H1 (cell line): Measurements from ENCODE around the gene ABHD12B. TPM values are rescaled to one million over a fixed set of nuclear protein-coding genes. Genes with fewer than 3 reads are reported as not detected.

ENCODE experiments used
- CTCF ChIA-PET: fragments of 300-600 bp; sonication (Branson Sonifier 250); formaldehyde crosslinking; loops from one replicate; lab custom pipeline; 2021; ENCODE audit not compliant: partially characterized antibody; lab: Charles Lee
- POLR2A ChIA-PET: fragments of 300-600 bp; sonication (Branson Sonifier 250); formaldehyde crosslinking; loops from one replicate; lab custom pipeline; 2021; ENCODE audit warnings: inconsistent platforms; ENCODE audit not compliant: partially characterized antibody; lab: Charles Lee
- DNase-seq, 2 experiments: peaks; one replicate each; pipeline versions ENCODE4 v3.0.0 to v3.0.0-alpha.2; 2010 to 2022; ENCODE audit warnings: low spot score in 2 of 2, low read depth in 1 of 2, mixed read lengths in 1 of 2
- FAIRE-seq: peaks from 2 replicates; lab custom pipeline; 2011; peaks lifted over from hg19 to GRCh38; lab: Jason Lieb, UNC
- H2AFZ ChIP-seq: 2 replicates; pipeline ENCODE4 v1.8.1; 2012; ENCODE audit warnings: low read length, inconsistent platforms
- H2AK5ac ChIP-seq: 2 replicates; pipeline ENCODE4 v1.6.1; 2013; ENCODE audit warnings: low read depth, low read length
- H2BK120ac ChIP-seq: replicated peaks from 2 replicates; pipeline ENCODE3; 2013; ENCODE audit warnings: low read depth, low read length, inconsistent platforms
- H2BK12ac ChIP-seq: 2 replicates; pipeline ENCODE4 v1.6.1; 2013; ENCODE audit warnings: low read depth, low read length
- H2BK15ac ChIP-seq: 2 replicates; pipeline ENCODE4 v1.6.1; 2013; ENCODE audit warnings: low read length
- H2BK20ac ChIP-seq: 2 replicates; pipeline ENCODE4 v1.6.1; 2013; ENCODE audit warnings: low read length
- H2BK5ac ChIP-seq: 2 replicates; pipeline ENCODE4 v1.6.1; 2013; ENCODE audit warnings: low read depth, low read length
- H3K14ac ChIP-seq: 2 replicates; pipeline ENCODE4 v1.6.1; 2013; ENCODE audit warnings: inconsistent platforms; ENCODE audit not compliant: insufficient read length
- H3K18ac ChIP-seq: 2 replicates; pipeline ENCODE4 v1.6.1; 2013; ENCODE audit warnings: low read length; ENCODE audit errors: extremely low read depth
- H3K23ac ChIP-seq: 2 replicates; pipeline ENCODE4 v1.6.1; 2013; ENCODE audit warnings: inconsistent platforms; ENCODE audit not compliant: insufficient read length
- H3K23me2 ChIP-seq: 2 replicates; pipeline ENCODE4 v1.6.1; 2013; ENCODE audit warnings: low read depth, low read length
- H3K27ac ChIP-seq: 2 replicates; pipeline ENCODE4 v1.6.1; 2011; ENCODE audit warnings: low read depth, low read length, inconsistent platforms
- H3K27me3 ChIP-seq, 4 experiments: replicated peaks in 1 of 4; 1 replicate in 1 of 4; 2 replicates in 3 of 4; pipeline versions ENCODE4 v1.6.1 to v1.8.1; 2011 to 2013; ENCODE audit warnings: low read length in 3 of 4, mild to moderate bottlenecking in 3 of 4, inconsistent platforms in 2 of 4, mixed read lengths in 2 of 4, moderate library complexity in 1 of 4; ENCODE audit not compliant: control insufficient read depth in 3 of 4, insufficient read depth in 3 of 4; ENCODE audit errors: extremely low read depth in 1 of 4
- H3K36me3 ChIP-seq, 4 experiments: 2 replicates each; pipeline versions ENCODE4 v1.6.1 to v1.8.1; 2011 to 2013; ENCODE audit warnings: mild to moderate bottlenecking in 4 of 4, low read length in 3 of 4, moderate library complexity in 2 of 4, control low read depth in 1 of 4, inconsistent platforms in 1 of 4; ENCODE audit not compliant: insufficient read depth in 4 of 4, control insufficient read depth in 2 of 4
- H3K4ac ChIP-seq: replicated peaks from 2 replicates; pipeline ENCODE3; 2013; ENCODE audit warnings: low read length, low read depth, mixed read lengths, inconsistent platforms; ENCODE audit not compliant: insufficient read length
- H3K4me1 ChIP-seq, 4 experiments: replicated peaks in 1 of 4; 1 replicate in 1 of 4; 2 replicates in 3 of 4; pipeline versions ENCODE4 v1.6.1 to v1.8.1; 2011 to 2013; ENCODE audit warnings: low read length in 3 of 4, inconsistent platforms in 2 of 4, mixed read lengths in 1 of 4; ENCODE audit not compliant: insufficient read depth in 4 of 4, control insufficient read depth in 3 of 4
- H3K4me2 ChIP-seq, 2 experiments: 2 replicates each; pipeline versions ENCODE4 v1.6.1 to v1.8.1; 2011 to 2013; ENCODE audit warnings: low read depth in 2 of 2, low read length in 2 of 2, control low read depth in 1 of 2, inconsistent platforms in 1 of 2, mild to moderate bottlenecking in 1 of 2; ENCODE audit not compliant: insufficient read depth in 1 of 2
- H3K4me3 ChIP-seq, 4 experiments: fragments of 200-600, 300-600 bp in 1 of 4; sonication (generic), shearing (Covaris generic), sonication (Bioruptor Twin) in 1 of 4; 2 replicates each; pipeline versions ENCODE4 v1.5.1 to v1.8.1; 2011 to 2016; ENCODE audit warnings: low read length in 4 of 4, low read depth in 3 of 4, control low read depth in 2 of 4, inconsistent platforms in 2 of 4, mild to moderate bottlenecking in 2 of 4, mixed read lengths in 1 of 4, moderate library complexity in 1 of 4; ENCODE audit not compliant: insufficient read depth in 2 of 4; ENCODE audit errors: extremely low read depth in 1 of 4
- H3K56ac ChIP-seq: replicated peaks from 2 replicates; pipeline ENCODE3; 2013; ENCODE audit warnings: low read depth, mild to moderate bottlenecking, mixed read lengths, low read length, inconsistent platforms; ENCODE audit not compliant: insufficient read length
- H3K79me1 ChIP-seq: 2 replicates; pipeline ENCODE4 v1.6.1; 2013; ENCODE audit warnings: low read depth, low read length, control low read depth
- H3K79me2 ChIP-seq, 2 experiments: 2 replicates each; pipeline versions ENCODE4 v1.6.1 to v1.8.1; 2012 to 2013; ENCODE audit warnings: low read length in 2 of 2, mild to moderate bottlenecking in 2 of 2, inconsistent platforms in 1 of 2; ENCODE audit not compliant: insufficient read depth in 2 of 2, control insufficient read depth in 1 of 2
- H3K9ac ChIP-seq, 4 experiments: replicated peaks in 1 of 4; 1 replicate in 1 of 4; 2 replicates in 3 of 4; pipeline versions ENCODE4 v1.6.1 to v1.8.1; 2011 to 2013; ENCODE audit warnings: low read depth in 3 of 4, low read length in 3 of 4, control low read depth in 2 of 4, mild to moderate bottlenecking in 2 of 4, moderate library complexity in 2 of 4, inconsistent platforms in 1 of 4; ENCODE audit errors: extremely low read depth in 1 of 4
- H3K9me3 ChIP-seq, 2 experiments: 2 replicates each; pipeline versions ENCODE4 v1.6.1 to v1.8.1; 2012 to 2013; ENCODE audit warnings: mild to moderate bottlenecking in 2 of 2, moderate library complexity in 2 of 2, control low read depth in 1 of 2, inconsistent platforms in 1 of 2, low read depth in 1 of 2, low read length in 1 of 2, mixed read lengths in 1 of 2; ENCODE audit not compliant: insufficient read depth in 2 of 2
- H4K20me1 ChIP-seq, 2 experiments: replicated peaks in 1 of 2; 2 replicates each; pipeline versions ENCODE3 to v1.8.1; 2011 to 2013; ENCODE audit warnings: inconsistent platforms in 2 of 2, low read length in 2 of 2, mild to moderate bottlenecking in 1 of 2; ENCODE audit not compliant: insufficient read depth in 2 of 2, control insufficient read depth in 1 of 2
- H4K5ac ChIP-seq: 2 replicates; pipeline ENCODE4 v1.6.1; 2013; ENCODE audit warnings: low read length, low read depth, mixed read lengths, inconsistent platforms; ENCODE audit not compliant: insufficient read length
- H4K8ac ChIP-seq: 2 replicates; pipeline ENCODE4 v1.8.0; 2013; ENCODE audit warnings: mild to moderate bottlenecking, moderate library complexity, low read length, inconsistent platforms; ENCODE audit not compliant: insufficient read depth; ENCODE audit errors: extremely low read depth
- H4K91ac ChIP-seq: replicated peaks from 2 replicates; pipeline ENCODE3; 2013; ENCODE audit warnings: low read length, mixed read lengths, inconsistent platforms; ENCODE audit not compliant: insufficient read length
- CHD2 ChIP-seq: IDR thresholded peaks from 2 replicates; pipeline ENCODE4 v1.6.1; 2012; ENCODE audit warnings: low read length, improper control_type of control experiment
- EGR1 ChIP-seq: IDR thresholded peaks from 2 replicates; pipeline ENCODE4 v1.6.1; 2011; ENCODE audit warnings: low read depth, low read length, borderline replicate concordance
- EP300 ChIP-seq, 2 experiments: IDR thresholded peaks; 1 replicate in 1 of 2; 2 replicates in 1 of 2; pipeline ENCODE4 v1.6.1; 2011 to 2012; ENCODE audit warnings: low read depth in 2 of 2, low read length in 2 of 2, mild to moderate bottlenecking in 2 of 2, borderline replicate concordance in 1 of 2, inconsistent platforms in 1 of 2, moderate library complexity in 1 of 2
- JUND ChIP-seq: IDR thresholded peaks from 2 replicates; pipeline ENCODE4 v1.6.1; 2011; ENCODE audit warnings: mild to moderate bottlenecking, improper control_type of control experiment, low read length
- POLR2A ChIP-seq, 2 experiments: IDR thresholded peaks; 1 replicate in 1 of 2; 2 replicates in 1 of 2; pipeline ENCODE4 v1.6.1; 2011; ENCODE audit warnings: low read depth in 2 of 2, low read length in 2 of 2, mild to moderate bottlenecking in 2 of 2; ENCODE audit errors: control extremely low read depth in 1 of 2
- POU5F1 ChIP-seq: IDR thresholded peaks from 2 replicates; pipeline ENCODE4 v1.6.1; 2011; ENCODE audit warnings: low read depth, mild to moderate bottlenecking, low read length, moderate library complexity
- SP2 ChIP-seq: IDR thresholded peaks from 2 replicates; pipeline ENCODE4 v1.6.1; 2012; ENCODE audit warnings: mild to moderate bottlenecking, low read length, inconsistent platforms
- TAF1 ChIP-seq: IDR thresholded peaks from 2 replicates; pipeline ENCODE4 v1.6.1; 2011; ENCODE audit warnings: mild to moderate bottlenecking, low read depth, low read length
- TAF7 ChIP-seq: optimal IDR thresholded peaks from 2 replicates; pipeline ENCODE3; 2011; ENCODE audit warnings: low read depth, mild to moderate bottlenecking, inconsistent platforms, low read length, moderate library complexity, borderline replicate concordance
- WGBS, 2 experiments: shearing (Covaris generic) in 1 of 2; methylation state at CpG; one replicate each; pipeline versions ENCODE4 v1.1.6 to v1.1.7; 2013 to 2015; ENCODE audit warnings: low lambda C conversion rate in 2 of 2, mixed read lengths in 2 of 2, inconsistent platforms in 1 of 2, low coverage in 1 of 2, missing lambda C conversion rate in 1 of 2; ENCODE audit not compliant: insufficient replicate concordance in 2 of 2, insufficient coverage in 1 of 2, insufficient read length in 1 of 2; ENCODE audit errors: extremely low coverage in 1 of 2, missing lambda C conversion rate in 1 of 2; 5-methylcytosine and 5-hydroxymethylcytosine counted together
- polyA plus RNA-seq, 7 experiments: library from polyadenylated mRNA; depleted of rRNA in 3 of 7; stranded (reverse) in 5 of 7; unstranded in 2 of 7; fragments of >200 nt in 5 of 7; fragments of 200-250 nt in 2 of 7; gene quantifications; 1 replicate in 5 of 7; 2 replicates in 1 of 7; 4 replicates in 1 of 7; pipeline versions ENCODE4 v1.2.1 to v1.2.3, GENCODE V29; 2011 to 2013; ENCODE audit warnings: missing spikeins in 2 of 7, mixed read lengths in 2 of 7
- total RNA-seq: library from RNA; stranded (reverse); fragmentation: NEBNext Ultra II Directional; extraction: Animal tissue kit (Norgen Biotek cat#: 25700); gene quantifications from 2 replicates; pipeline ENCODE4 v1.2.1, GENCODE V29; 2021

Gene ABHD12B
- total and polyA plus RNA-seq, 2 of the 8 experiments (the other 6 are each of a cell fraction or from before 2014, with no cell fraction given): 4.0 to 102 TPM

DNA sequence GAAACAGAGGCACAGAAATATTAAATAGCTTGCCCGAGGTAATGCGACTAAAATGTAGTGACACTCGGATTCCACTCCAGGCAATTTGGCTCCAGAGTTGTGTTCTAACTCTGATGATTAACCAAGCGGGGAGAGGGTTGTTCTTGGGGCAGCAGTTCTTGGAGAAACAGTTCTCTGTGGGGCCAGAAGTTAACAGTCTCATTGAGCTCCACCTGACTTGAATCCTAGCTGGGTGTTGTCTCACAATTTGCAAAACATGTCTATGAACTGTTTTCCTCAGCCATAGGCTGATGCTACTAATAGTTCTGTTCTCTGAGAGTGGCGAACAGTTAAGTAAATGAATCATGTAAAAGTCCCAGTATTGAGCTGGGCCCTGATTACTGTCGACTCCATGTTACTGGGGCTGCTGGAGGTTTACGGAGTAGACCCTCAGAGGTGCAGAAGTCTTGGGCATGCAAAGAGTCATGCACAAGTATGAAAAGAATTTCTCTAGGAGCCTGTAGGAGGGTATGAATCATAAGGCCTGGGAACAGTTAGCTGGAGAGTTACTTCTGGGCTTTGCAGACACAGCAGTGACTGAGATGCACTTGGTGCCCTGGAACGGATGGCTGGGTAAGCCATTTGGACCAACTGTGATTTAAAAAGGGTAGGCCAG is 25.5 kb upstream of the ABHD12B start:
- H3K79me2 ChIP-seq: no peaks in the 10 kb centered on the region; a peak in 1 of 4 replicates
- POLR2A ChIA-PET: no interaction called here
- TF ChIP-seq POU5F1: no peak
- TF ChIP-seq TAF7: no peak
- TF ChIP-seq SP2: no peak
- no peak for TF ChIP-seq EP300 (IDR thresholded peaks at IDR 0.05; ENCODE audit: borderline replicate concordance in 1 of 2, low read depth in 2 of 2, low read length in 2 of 2)
- no peak for TF ChIP-seq EGR1
- no peak for TF ChIP-seq POLR2A (IDR thresholded peaks at IDR 0.05; ENCODE audit: control extremely low read depth in 1 of 2, low read depth in 2 of 2, low read length in 2 of 2)
- no peak for TF ChIP-seq TAF1
- TF ChIP-seq CHD2: no peak
- TF ChIP-seq JUND: no peak

More for the DNA sequence above, 25.5 kb upstream of the ABHD12B start:
- Histone ChIP-seq H3K23ac (no peak overlapping the region), H3K79me1 (no peaks in the 10 kb centered on the region), H2BK120ac (no peak overlapping the region), H3K4me3 (no peak overlapping the region), H3K14ac (no peak overlapping the region), H3K4ac (no peak overlapping the region), H3K9me3 (no peaks in the 10 kb centered on the region), H4K20me1 (no peaks in the 10 kb centered on the region), H2BK5ac (no peak overlapping the region), H3K18ac (no peak overlapping the region), H3K9ac (no peak overlapping the region), H4K5ac (no peak overlapping the region), H2BK15ac (no peak overlapping the region), H2BK20ac (no peak overlapping the region), H3K23me2 (no peaks in the 10 kb centered on the region), H2AK5ac (no peak overlapping the region), H4K91ac (no peak overlapping the region), H4K8ac (no peak overlapping the region), H3K4me1 (no peaks in the 10 kb centered on the region), H2BK12ac (no peak overlapping the region), H3K36me3 (no peaks in the 10 kb centered on the region), H3K56ac (no peak overlapping the region), H3K27me3 (no peaks in the 10 kb centered on the region), H3K4me2 (no peak overlapping the region), H2AFZ (no peak overlapping the region), H3K27ac (no peak overlapping the region)
- CTCF ChIA-PET: interaction anchor here (1.1 to 5.8 kb wide), 5 partner anchors 10 to 134 kb away, joined by 3 to 37 read pairs (median 6); no protein-coding TSS in a partner anchor
- WGBS, 2 experiments: 91% methylated on average over 8 of the region's 8 CpGs; no CpG with 5 or more reads in 1 of the 2 experiments
- no peak for FAIRE-seq
- DNase-seq: no peak
